ENCODE data around the gene SUN3. TPM values are rescaled to one million over a fixed set of nuclear protein-coding genes. Genes with fewer than 3 reads are reported as not detected.

Gene SUN3
- total RNA-seq, 1 experiment from 2014 or later, result not detected

- Mint-ChIP-seq H3K27me3 (ENCODE audit: insufficient read depth, unreplicated experiment) (peaks cover 3% of the 10 kb centered on the region), H3K9me3 (ENCODE audit: unreplicated experiment) (peaks cover 6% of the 10 kb centered on the region), H3K27ac (ENCODE audit: unreplicated experiment) (no peak overlapping the region), H3K4me3 (ENCODE audit: unreplicated experiment) (no peak overlapping the region), H3K4me1 (ENCODE audit: low read depth, unreplicated experiment) (no peaks in the 10 kb centered on the region), H3K36me3 (ENCODE audit: insufficient read depth, unreplicated experiment) (no peaks in the 10 kb centered on the region)
- intact Hi-C loops (cut with micrococcal nuclease; ENCODE audit: unreplicated experiment), result loop anchor here (2.0 kb wide), 1 partner anchor 36 kb away; the partner anchor contains the start of gene UPP1
- ChIA-PET CTCF (interaction anchor here (1.6 kb wide), 1 partner anchor 61 kb away, joined by 4 read pairs; no protein-coding TSS in a partner anchor), POLR2A (no interaction called here)
- H3K9me3 ChIP-seq, result 0 out of 2 replicates have a peak, but pooled peaks cover 3% of the 10 kb centered on the region
- no peak overlapping the region for H3K4me3 ChIP-seq (ENCODE audit: low read depth, low read length)
- H3K4me1 ChIP-seq, result peaks cover 11% of the 10 kb centered on the region
- DNase-seq, result no peak
- TF ChIP-seq, protein P1, sequence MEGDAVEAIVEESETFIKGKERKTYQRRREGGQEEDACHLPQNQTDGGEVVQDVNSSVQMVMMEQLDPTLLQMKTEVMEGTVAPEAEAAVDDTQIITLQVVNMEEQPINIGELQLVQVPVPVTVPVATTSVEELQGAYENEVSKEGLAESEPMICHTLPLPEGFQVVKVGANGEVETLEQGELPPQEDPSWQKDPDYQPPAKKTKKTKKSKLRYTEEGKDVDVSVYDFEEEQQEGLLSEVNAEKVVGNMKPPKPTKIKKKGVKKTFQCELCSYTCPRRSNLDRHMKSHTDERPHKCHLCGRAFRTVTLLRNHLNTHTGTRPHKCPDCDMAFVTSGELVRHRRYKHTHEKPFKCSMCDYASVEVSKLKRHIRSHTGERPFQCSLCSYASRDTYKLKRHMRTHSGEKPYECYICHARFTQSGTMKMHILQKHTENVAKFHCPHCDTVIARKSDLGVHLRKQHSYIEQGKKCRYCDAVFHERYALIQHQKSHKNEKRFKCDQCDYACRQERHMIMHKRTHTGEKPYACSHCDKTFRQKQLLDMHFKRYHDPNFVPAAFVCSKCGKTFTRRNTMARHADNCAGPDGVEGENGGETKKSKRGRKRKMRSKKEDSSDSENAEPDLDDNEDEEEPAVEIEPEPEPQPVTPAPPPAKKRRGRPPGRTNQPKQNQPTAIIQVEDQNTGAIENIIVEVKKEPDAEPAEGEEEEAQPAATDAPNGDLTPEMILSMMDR (IDR thresholded peaks at IDR 0.05; ENCODE audit: insufficient read depth in 1 of 2, low read depth in 1 of 2, low read length in 1 of 2, severe bottlenecking in 1 of 2, unreplicated experiment in 1 of 2), result no peak
- BruUV-seq (replicated peaks), result no TSS peak
- no peaks in the 10 kb centered on the region for H3K36me3 ChIP-seq (ENCODE audit: control insufficient read depth, insufficient read depth, low read length)
- no peaks in the 10 kb centered on the region for H3K27me3 ChIP-seq (replicated peaks; ENCODE audit: control insufficient read depth, insufficient read depth, low read length)
Observed at GRCh38 chr7:48052748-48053147, 23.8 kb upstream of the SUN3 start.

DNA sequence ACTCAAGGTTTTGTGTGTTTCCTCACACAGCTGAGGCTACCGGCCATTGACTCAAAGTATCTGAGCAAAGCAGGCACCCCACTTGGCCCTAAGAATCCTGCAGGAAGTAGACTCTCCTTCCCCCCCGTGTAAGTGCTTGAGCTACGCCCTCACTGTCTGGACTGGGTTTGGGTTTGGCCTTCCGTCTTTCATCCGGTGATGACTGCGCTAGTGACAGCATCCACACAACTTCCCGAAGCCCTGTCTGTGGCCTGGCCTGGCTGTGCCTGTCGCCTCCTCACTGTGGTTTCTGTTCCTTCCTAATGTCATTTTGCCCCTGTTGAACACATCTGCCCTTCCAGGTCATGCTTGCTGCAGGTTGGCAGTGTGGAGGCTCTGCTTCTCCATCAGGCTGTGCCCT is 20.9 kb upstream of the SUN3 start:
- TF ChIP-seq, protein P1 (IDR thresholded peaks at IDR 0.05; ENCODE audit: insufficient read depth in 1 of 2, low read depth in 1 of 2, low read length in 1 of 2, severe bottlenecking in 1 of 2, unreplicated experiment in 1 of 2), result no peak
- POLR2A ChIA-PET, result no interaction called here

DNA sequence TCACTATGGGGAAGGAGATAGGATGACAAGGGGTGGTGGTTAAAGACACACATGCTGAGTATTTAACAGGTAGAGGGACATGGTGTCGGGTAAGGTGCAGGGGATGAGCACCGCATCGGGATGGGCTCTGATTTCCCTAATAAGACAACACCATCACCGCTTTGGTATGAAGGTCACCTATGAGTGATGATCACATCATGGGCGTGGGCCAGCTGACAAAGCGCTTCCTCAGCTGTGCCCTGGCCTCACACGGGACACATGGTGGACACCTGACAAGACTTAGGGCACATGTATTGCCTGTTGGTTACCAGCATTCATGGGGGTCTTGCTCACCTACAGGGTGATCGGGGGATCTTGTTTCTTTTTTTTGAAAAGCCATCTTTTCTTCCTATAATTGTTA is 19.2 kb upstream of the SUN3 start:
- BruUV-seq (replicated peaks), result no TSS peak
- CTCF ChIA-PET, result no interaction called here
- DNase-seq, result no peak

More for the DNA sequence above, 20.9 kb upstream of the SUN3 start:
- peaks cover 11% of the 10 kb centered on the region for H3K4me1 ChIP-seq
- H3K4me1 Mint-ChIP-seq (ENCODE audit: low read depth, unreplicated experiment), result no peaks in the 10 kb centered on the region
- H3K36me3 Mint-ChIP-seq (ENCODE audit: insufficient read depth, unreplicated experiment), result no peaks in the 10 kb centered on the region
- no peak for DNase-seq
- H3K27me3 ChIP-seq (replicated peaks; ENCODE audit: control insufficient read depth, insufficient read depth, low read length), result no peaks in the 10 kb centered on the region
- no peaks in the 10 kb centered on the region for H3K9me3 ChIP-seq
- H3K4me3 ChIP-seq (ENCODE audit: low read depth, low read length), result no peak overlapping the region
- CTCF ChIA-PET, result no interaction called here
- intact Hi-C loops (cut with micrococcal nuclease; ENCODE audit: unreplicated experiment), result no loop called here
- H3K27ac Mint-ChIP-seq (ENCODE audit: unreplicated experiment), result no peak overlapping the region
- no peaks in the 10 kb centered on the region for H3K36me3 ChIP-seq (ENCODE audit: control insufficient read depth, insufficient read depth, low read length)
- peaks cover 8% of the 10 kb centered on the region for H3K27me3 Mint-ChIP-seq (ENCODE audit: insufficient read depth, unreplicated experiment)
- no TSS peak for BruUV-seq (replicated peaks)
- no peak overlapping the region for H3K4me3 Mint-ChIP-seq (ENCODE audit: unreplicated experiment)
- H3K9me3 Mint-ChIP-seq (ENCODE audit: unreplicated experiment), result no peaks in the 10 kb centered on the region

More for the DNA sequence above, 19.2 kb upstream of the SUN3 start:
- Mint-ChIP-seq H3K36me3 (ENCODE audit: insufficient read depth, unreplicated experiment) (no peaks in the 10 kb centered on the region), H3K4me1 (ENCODE audit: low read depth, unreplicated experiment) (no peaks in the 10 kb centered on the region), H3K4me3 (ENCODE audit: unreplicated experiment) (no peak overlapping the region), H3K9me3 (ENCODE audit: unreplicated experiment) (no peaks in the 10 kb centered on the region), H3K27me3 (ENCODE audit: insufficient read depth, unreplicated experiment) (peaks cover 8% of the 10 kb centered on the region), H3K27ac (ENCODE audit: unreplicated experiment) (no peak overlapping the region)
- intact Hi-C loops (cut with micrococcal nuclease; ENCODE audit: unreplicated experiment), result no loop called here
- POLR2A ChIA-PET, result no interaction called here
- TF ChIP-seq, protein P1 (IDR thresholded peaks at IDR 0.05; ENCODE audit: insufficient read depth in 1 of 2, low read depth in 1 of 2, low read length in 1 of 2, severe bottlenecking in 1 of 2, unreplicated experiment in 1 of 2), result no peak
- Histone ChIP-seq H3K36me3 (ENCODE audit: control insufficient read depth, insufficient read depth, low read length) (no peaks in the 10 kb centered on the region), H3K27me3 (replicated peaks; ENCODE audit: control insufficient read depth, insufficient read depth, low read length) (no peaks in the 10 kb centered on the region), H3K9me3 (no peaks in the 10 kb centered on the region), H3K4me1 (peaks cover 6% of the 10 kb centered on the region; the same call in 1 of the 2 replicates), H3K4me3 (ENCODE audit: low read depth, low read length) (no peak overlapping the region)

All from Caco-2 (cell line).